HL-60/S4 (cell line): Measurements from ENCODE around the gene IGF1R.

ENCODE experiments used
- in situ Hi-C: fragments of 300-500 bp; cut with MboI; formaldehyde crosslinking; loops from 2 replicates; pipeline ENCODE4 v1.14.3; 2022; ENCODE audit warnings: low sequenced_read_pairs

IGF1R gene

GRCh38 chr15:99009741-99010330, 361.5 kb downstream of the IGF1R start:
- in situ Hi-C loops: no loop called here

GRCh38 chr15:99010768-99011167, 362.4 kb downstream of the IGF1R start:
- in situ Hi-C loops: no loop called here
